ENCODE results near the gene CD46.

CD46 gene

DNA sequence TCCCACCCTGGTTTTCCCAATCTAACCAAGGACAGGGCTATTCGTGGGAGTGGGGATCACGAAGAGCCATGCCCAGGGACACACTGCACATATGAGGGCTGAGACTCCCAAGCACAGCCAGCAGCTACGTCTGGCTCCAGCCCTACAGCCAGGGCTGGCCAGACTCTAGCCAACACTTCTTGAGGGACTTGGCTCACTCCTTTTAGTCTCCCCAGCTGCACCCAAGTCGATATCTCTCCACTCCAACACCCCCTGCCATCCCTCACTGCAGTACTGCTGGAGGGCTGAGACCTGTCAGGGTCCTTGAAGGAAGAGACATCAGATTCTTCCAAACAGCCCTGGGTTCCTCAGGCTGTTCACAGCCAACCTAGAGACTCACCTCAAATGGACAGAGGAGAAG, 62.6 kb downstream of the CD46 start:
- DNase-seq (ENCODE audit: low spot score): no peak

DNA sequence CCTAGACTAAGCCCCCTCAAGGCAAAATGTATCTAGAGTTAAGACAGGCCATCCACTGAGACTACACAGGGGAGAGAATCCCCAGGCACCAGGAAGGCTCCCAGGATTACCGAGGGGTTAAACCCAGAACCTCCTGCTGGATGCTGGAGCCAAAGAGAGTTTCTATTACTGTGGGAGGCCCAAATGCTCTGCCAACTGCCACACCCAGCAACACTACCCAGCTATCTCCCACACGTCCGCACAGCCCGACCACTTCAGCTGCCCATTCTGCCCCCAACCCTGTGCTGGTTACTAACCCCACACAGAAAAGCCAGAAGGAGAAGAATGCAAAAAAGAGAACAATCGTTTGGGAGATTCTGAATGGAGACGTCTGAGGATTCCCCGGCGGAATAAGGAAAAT, 63.6 kb downstream of the CD46 start:
- no peak for DNase-seq (ENCODE audit: low spot score)

DNA sequence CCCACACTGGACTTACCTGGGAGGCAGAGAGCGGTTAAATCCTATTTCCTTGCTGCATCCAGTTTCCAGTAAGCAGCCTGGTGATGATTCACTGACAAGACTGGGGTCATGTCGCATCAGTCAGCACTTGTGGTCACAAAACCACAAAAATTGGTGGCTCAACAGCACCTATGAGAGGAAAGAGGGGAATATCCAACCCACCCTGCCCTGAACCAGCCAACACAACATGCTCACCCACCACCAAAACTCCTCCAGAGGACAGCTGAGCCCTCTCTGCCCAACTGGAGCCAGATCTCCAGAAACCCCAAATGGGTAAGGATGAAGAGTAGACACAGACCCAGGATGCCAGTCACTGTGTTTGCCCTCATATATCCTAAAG, 64.0 kb downstream of the CD46 start:
- DNase-seq (ENCODE audit: low spot score): no peak

DNA sequence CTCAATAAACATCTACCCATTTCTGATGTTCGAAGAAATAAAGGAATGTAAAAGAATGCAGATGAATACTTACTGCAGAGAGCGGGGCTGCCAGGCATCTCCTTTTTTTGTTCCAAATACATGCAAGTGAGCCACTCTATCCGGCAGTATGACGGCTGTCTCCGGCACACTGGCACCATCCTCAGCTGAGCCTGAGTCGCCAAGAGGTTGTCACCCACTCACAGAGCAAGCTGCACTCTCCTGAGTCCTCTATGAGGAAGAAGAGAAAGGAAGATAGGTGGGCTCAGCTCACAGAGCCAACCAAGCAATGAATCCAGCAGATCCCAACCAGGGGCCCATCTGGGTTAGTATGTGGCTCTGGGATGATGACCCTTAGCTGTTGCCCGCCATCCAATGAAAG, 65.3 kb downstream of the CD46 start:
- DNase-seq (ENCODE audit: low spot score): no peak

DNA sequence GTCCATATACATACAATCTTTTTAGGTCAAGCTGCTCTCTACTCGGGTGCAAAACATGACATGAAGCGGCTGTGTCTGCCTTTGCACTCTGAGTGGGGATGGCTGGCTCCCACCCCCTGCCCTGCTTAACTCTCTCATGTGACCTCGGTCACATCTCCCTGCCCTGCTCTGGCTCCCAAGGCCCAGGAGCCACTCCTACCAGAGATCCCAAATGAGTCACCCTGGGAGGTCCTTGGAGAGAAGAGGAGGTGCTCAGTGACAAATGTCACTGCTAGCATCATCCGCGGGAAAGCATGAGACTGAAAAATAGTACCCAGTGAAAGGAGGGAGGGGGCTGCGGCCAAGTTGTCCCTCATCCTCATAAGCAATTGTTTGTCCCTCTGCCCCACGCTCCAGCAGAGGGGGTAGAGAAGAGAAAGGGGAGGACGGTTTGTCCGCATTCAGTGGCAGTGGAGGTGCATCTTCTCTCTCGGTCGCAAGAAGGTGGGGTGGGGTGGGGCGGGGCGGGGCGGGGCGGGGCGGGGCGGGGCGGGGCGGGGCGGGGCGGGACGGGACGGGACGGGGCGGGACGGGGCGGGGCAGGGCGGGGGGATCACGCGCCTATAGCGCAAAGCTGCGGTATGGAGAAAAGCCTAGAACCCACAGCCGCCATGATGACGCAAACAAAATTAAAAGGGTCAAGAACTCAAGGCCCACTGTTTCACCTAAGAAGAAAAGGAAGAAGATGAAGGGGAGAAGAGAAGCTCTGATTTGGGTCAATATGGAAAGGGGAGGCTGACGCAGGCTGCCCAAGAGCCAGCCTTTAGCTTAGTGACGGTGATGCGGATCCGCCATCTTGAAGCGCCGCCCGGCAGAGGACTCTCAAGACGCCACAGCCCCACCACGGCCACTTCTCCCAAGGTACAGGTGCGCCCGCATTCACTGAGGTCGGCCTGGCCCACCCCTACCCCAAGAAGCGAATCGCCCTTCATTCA, 66.2 kb downstream of the CD46 start:
- no peak for DNase-seq (ENCODE audit: low spot score)

DNA sequence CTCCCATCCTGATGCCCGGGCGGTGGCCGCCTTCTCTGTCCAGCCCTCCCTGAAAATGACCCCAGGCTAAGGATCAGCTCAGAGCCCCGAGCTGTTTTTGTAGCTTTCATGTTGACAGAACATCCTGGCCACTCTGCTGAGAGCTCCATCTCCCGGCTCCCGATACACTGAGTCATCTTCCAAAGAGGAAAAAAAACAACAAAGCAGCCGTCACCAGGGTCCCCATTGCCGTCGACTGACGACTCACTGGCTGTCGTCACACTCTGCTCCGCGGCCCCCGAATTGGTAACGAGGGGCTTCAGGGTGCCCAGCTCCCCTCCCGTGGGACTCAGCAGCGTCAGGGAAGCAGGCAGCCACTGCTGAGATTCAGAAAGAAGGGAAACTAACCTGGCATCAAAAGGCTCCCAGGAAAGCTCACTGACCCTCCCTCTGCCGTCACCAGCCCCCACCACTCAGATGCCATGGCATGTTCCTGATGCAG, 67.2 kb downstream of the CD46 start:
- no peak for DNase-seq (ENCODE audit: low spot score)

DNA sequence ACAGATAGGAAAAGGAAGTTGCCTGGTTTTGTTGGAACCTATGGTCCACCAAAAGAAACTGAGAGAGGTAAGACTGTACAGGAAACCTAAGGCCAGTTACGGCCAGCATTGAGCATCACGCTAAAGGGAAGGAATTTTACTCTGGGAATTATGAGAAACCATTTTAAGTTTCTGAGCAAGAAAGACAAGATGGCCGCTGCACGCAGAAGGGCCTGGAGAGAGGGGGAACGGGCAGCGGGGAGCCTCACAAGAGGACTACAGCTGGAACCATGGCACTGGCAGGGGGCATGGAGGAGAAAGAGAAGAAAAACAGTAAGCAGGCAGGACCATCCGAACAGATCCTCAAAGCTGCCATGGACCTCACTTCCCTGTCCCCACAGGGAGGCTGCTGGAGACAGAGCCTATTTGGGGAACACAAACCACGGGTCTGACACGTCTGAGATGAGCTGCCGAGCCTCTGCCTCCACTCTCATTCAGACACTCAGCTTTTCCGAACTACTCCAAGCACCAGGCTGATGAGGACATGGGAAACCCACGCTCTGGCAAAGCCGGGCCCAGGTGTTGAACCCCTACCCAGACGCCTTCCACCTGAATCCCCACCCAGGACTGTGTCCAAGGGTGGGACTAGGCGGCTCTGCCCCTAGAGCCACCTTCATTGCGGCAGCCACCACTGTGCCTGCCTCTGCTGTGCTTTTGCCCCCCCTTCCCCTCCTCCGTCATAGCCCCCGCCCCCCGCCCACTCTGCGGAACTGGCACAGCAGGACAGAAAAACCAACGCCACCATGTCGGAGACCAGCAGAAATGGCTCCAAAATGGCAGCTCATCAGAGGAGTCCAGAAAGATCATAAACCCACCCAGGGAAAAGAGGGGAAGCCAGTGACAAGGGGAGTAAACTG, 69.0 kb downstream of the CD46 start:
- DNase-seq (ENCODE audit: low spot score): no peak

DNA sequence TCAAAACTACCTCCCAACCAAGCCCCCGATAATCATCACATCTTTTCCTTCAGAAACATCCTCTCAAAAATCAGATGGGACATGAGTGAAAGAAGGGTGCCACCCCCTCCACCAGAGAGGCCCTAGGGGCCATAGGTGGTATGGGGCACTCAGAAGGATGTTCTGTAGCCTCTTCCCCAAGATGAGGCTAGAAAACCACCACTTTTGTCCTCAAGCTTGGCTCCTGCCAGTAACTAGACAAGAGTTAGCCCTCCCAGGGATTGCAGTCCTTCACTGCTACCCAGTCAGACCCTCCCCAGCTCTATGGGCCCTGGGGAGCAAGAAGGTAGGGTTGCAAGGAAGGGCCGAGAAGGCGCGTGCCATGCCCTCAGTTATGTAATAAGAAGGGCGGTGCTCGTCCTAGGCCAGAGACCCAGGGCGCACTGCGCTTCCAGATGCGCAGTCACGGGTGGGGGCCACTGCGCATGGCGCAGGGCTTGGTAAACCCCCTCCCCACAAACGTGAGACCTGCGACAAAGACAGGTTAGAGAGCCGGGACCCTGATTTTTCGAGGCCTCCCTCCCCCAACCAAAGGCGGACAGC, 69.7 kb downstream of the CD46 start:
- DNase-seq (ENCODE audit: low spot score): no peak

DNA sequence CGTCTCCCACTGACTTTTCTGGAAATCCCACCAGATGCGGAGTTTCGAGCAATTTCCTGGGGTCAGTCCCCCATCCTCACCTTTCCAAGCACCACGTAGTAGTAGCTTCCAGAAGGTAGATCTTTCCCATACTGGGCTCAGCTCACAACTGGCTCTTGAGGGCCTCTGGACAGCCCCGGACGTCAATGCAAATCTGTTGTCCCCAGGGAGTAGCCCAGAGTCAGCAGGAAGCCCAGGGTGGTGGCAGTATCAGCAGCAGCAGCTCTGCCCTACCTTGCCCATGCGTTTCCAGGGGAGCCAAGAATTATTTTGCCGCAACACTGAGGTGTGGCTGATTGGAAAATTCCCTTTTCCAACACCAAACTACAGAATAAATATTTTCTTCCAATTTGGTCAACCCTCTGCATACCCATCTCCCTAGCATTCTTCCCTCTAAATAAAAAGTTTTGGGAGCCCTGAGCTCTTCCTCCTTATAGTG, 70.3 kb downstream of the CD46 start:
- DNase-seq (ENCODE audit: low spot score): no peak

DNA sequence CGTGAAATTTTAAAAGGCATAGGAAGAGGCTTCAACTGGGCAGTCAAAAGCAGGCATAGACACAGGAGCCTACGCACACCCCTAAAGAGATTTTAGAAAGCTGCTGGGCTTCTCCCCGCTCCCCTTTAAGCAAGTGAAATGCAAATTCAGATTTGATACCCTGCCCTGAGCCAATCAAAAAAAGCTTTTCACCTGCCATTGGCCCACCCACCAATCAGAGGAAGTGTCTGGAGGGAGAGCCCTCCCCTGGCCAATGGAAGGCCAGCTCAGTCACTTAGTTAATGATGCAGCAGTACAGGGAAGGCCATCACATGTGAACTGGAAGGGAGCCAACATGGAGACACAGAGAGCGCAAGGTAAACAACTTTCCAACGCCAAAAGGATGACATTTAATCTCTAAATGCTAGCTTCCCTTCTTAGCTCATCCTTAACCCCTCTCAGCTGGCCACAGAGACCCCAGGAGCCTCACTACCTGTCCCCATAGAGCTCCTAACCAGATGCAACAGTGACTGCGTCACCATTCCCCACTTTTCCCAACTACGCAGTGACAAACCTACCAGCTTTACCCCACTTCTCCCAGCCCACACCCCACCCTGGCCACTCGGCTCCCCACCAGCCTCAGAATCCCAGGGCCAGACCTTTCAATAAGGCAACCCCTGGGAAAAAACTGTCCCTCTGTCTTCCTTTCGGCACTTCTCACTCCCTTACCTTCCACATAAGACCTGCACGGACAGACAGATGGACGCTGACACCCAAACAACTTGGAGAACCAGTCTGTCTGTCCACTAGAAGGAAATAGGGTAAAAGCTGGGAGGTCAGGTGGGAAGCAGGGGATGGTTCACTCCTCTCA, 71.0 kb downstream of the CD46 start:
- DNase-seq (ENCODE audit: low spot score): peak; percentile 93

DNA sequence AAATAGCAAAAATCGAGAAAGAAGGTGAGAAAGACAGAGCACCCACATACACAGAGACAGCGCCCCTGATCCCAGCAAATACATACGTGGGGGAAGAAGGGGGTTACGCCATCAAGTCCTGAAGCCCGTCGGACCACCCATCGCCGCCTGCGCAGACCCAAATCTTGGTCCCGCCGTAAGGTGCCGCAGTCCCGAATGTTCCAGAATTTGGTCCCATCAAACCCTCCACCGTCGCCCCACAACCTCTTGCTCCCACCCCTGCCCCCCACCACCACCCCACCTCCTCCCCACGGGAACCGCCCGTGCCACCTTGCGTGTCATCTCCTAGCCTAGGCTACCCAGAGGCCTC, 71.7 kb downstream of the CD46 start:
- no peak for DNase-seq (ENCODE audit: low spot score)

DNA sequence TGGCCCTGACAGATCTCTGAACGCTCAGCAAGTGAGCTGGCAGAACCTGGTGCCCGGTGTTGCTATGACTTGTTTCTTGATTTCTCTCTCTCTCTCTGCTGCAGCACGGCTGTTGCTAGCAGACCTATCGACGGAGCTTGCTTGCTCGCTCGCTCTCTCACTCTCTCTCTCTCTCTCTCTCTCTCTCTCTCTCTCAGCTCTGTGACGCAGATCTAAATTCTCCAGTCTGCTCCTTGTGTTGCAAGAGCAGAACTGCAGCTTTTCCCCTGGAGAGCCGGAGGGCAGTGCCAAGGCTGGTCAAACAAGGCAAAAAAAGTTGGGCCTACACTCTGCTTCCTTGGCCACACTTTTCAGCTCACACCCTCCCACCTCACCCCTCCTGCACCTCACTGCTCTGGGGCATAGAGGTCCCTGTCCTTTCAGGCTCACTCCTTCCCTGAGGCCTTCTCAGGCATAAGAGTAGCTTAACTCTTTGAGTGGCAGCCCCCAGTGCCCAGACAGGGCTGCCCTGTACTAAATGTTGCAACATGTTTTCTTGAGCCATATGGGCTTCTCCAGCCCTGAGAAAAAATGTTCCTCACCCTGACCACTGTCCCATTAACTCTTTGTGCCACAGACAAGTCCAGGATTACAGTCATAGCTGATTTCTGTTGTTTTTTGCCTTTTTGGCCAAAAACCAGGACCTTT, 72.2 kb downstream of the CD46 start:
- peak; percentile 90 for DNase-seq (ENCODE audit: low spot score)

DNA sequence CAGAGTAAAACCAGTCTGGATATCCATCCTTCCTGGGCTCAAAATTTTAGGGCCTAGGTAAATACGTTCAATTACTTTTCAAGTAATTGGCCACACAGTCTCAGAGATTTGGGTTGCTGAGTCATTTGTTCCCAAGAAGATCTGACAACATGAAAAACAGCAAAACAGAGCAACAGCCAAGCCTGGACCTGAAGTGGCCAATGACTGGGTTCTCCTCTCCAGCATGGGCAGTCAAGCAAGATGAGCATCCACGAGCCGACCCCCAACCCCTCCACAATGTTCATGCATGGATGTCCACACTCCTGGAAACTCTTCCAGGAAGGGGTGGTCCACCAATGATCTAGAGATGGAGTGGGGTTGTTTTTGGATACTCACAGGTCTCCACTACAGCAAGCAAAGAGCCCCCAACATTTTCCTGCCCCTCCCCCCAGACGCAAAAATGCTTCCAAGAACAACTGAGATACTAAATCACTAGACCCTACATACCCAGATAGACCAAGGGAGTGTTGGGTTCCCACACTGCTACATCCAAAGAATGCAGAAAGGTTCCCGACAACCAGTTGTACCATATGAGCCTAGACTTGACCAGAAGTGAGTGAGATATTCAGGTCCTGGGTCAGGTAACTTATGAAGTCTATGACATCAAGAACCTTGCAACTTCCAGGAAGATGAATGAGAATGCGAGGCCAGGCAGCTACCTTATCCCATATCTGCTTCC, 73.0 kb downstream of the CD46 start:
- DNase-seq (ENCODE audit: low spot score): peak; percentile 80

DNA sequence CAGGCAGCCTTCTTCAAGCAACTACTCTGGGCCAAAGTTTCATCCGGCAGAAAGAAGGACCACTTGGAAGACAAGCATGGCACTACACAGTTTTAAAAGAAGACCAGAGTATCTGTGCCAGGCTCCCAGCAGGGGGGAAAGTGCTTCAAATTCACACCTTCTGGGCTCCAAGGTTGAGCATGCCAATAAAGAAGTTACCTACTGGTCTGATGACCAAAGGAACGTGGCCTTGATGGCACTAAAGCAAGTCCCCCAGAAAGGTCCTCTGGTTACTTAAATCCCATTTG, 73.5 kb downstream of the CD46 start:
- DNase-seq (ENCODE audit: low spot score): no peak

DNA sequence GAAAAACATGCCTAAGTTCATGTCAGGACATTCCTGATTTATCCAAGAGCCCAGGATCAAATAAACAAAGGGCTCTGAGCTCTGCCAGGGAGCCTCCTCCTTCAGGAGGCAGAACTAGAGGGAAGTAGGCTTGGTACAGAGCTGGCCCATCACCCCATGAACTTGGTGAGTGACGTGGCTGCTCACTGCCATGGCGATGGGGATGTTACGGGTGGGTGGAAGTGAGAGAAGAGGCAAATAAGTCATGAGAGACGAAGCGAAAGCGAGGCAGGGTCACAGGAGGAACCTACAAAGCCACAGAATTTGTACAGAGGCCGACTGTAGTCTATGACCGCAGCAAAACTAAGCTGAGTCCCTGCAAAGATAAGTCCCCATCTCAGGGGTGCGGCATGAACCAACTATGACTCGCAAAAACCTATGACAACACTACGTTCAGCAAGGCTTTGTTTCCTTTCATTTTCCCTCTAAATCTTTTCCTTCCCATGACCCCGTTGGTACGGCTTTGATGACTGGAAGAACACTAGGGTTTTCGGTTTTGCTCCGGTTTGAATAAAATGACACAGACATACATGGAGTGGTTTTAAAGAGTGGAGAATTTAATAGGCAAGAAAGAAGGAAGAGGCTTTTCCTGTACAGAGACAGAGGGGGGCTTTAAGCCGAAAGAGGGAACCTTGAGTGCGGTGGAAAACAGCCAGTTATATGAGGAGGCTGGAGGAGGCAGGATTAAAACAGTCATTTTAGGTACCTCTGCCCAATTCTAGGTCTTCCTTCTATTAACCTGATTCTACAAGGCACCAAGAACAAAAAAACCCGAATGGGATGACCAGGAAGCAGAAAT, 74.1 kb downstream of the CD46 start:
- peak; percentile 87 for DNase-seq (ENCODE audit: low spot score)

DNA sequence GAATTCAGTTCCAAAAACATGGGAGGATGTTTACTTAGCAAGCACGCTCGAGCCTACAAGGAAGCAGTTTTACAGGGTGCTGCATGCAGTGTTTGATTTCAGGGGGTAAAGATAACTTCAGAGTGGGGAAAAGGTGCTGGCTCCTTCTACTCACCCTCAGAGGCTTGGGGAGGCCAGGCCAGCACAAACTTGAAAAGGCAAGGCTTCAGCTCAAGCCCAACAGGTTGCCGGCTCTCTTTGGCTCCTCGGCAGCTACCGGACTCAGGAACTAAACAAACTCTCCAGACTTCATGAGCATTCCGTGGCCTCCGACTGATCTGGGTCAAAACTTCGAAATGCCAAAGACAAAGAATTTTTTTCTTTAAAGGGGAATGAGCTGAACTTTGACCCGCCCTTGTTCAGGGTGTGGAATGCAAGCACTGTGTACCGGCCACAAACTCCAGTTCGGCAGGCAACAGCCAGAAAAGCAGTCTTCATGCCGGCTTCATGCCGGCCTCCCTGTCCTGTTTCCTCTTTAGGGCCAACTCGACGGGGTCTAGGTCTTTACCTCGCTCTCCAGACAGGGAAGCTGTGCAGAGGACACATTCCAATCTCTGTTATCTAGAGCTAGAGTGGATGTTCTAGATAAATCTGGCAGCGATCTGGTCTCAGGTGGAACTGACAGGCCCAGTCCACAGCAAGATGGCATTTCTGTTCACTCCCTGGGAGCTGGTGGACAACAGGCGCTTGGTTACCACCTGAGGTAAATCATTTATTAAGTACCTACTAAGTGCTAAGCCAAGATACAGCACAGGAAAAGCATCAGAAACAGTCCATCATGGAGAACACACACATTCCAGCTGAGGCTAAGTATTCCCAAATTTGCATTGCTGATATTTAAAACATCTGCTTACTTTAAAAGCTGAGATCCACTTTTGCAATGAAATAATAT, 75.0 kb downstream of the CD46 start:
- DNase-seq (ENCODE audit: low spot score): peak; percentile 24

DNA sequence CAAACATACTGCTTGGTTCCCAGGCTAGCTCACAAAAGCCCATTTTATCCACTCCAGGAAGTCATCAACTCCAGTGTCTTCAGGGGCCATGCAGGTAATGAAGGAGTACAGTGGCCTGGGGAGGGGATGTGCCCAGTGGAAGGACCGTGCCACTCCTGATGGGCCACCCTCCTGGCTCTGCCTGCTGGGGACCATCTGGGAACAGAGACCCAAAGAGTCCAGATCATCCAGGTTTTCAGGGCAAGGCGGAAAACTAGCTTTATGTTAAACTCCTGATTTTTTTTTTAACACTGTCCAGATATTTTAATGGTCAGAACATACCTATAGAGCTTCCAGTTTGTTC, 75.6 kb downstream of the CD46 start:
- DNase-seq (ENCODE audit: low spot score): no peak

DNA sequence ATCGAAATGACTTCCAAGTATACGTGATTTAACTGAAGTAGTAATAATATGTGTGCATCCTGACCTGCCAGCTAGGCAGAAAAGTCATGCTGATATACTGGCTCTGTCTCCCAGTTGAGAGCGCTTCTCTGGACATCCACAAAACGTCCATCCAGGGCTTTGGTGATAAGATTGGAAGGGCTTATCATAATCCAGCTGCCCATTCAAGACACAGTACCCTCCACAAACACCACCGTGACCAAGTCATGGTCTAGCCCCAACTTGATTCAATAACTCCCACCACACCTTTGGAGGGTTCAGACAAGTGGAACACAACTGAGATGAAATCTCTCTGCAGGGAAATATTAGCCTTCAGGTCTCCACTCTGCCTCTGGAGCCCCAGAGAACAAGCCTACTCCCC, 76.2 kb downstream of the CD46 start:
- DNase-seq (ENCODE audit: low spot score): no peak

All from hematopoietic multipotent progenitor cell treated with erythropoietin and hydrocortisone succinate and interleukin-3 and kit ligand, for 15 days (in vitro differentiated cells).